NCI-H69 (cell line): ENCODE data around the gene ZYG11A.

Experiments
- DNase-seq: peaks from one replicate; lab custom pipeline; 2025; lab: John Stamatoyannopoulos, UW

ZYG11A gene

DNA sequence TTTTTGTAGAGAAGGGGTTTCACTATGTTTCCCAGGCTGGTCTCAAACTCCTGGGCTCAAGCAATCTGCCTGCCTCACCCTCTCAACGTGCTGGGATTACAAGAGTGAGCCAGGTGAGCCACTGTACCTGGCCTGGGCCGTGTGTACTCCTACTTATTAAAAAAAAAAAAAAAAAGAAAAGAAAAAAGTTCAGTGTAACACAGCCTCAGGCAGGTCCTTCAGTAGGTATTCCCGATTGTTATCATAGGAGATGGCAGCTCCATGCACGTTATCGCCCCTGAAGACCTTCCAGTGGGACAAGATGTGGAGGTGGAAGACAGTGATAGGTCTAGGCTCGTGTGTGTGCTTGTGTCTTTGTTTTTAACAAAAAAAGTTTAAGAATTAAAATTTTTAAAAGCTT is 75.6 kb downstream of the ZYG11A start:
- no peak for DNase-seq

DNA sequence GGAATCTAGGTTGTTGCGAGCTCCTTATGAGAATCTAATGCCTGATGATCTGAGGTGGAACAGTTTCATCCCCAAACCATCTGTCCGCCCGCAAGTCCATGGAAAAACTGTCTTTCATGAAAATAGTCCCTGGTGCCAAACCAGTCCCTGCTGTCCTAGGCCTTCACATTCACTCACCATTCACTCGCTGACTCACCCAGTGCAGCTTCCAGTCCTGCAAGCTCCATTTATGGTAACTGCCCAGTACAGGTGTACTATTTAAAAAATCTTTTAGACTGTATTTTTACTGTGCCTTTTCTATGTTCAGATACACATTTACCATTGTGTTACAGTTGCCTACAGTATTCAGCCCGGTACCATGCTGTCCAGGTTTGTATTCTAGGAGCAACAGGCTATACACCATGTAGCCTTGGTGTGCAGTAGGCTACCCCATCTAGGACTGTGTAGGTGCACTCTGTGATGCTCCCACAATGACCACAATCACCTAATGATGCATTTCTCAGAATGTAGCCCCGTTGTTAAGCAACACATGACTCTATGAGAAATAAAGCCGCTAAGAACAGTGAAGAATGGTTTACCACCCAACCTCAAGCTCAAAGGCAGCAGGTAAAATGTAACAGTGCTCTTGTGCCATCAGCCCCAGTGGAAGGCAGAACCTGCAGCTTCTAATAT is 76.6 kb downstream of the ZYG11A start:
- DNase-seq: no peak

DNA sequence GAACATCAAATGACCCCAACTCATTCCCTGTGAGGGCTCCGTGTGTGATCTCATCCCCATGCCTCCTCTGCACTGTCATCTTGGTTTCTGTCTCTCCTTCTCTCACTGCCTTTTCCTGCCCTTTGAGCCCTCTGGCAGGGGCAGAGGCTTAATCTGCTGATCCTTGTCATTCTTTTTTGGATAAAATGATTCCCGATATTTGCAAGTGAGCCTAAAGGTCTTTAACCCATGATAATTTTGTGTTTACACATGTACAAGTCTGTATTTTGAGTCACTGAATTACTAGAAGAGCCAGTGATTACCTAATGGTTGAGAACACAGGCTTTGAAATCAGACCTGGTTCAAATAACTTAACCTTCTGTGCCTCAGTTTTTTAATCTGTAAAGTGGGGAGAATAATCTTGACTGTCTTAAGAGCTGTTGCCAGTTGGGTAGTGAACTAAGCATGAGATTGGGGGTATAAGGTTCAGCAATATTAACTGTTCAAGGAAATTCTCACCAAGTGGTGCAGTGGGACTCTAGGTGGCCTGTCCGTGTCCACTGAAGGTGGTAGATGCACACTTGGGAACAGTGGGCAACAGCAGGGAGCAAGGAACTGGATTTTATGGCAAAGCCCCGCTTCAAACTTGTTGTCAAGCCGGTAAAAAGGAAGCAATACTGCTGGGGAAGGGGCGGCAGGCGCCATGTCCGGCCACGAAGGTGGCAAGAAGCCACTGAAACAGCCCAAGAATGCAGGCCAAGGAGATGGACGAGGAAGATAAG is 77.3 kb downstream of the ZYG11A start:
- DNase-seq: no peak

DNA sequence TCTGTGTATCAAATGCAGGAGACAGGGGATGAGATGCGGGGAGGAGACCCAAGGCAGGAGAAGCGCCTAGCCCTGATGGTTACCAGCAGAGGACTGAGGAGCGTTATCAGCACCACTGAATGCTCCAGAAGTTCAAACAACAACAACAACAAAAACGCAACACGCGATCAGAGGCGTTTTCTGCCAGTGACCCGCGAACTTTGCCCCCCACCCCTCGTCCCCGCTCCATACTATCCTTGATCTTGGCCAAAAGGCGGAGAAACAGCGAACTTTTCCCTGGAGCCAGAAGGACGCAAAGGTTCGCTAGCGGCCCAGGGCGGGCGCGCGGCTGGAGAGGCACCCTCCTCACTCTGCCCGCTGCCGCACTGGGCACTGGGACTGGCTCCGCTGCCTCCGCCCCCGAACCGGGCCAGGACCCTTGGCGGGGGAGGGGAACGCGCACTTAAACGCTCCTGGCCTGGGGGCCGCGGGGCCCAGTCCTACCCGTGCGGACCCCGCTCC is 78.3 kb downstream of the ZYG11A start:
- DNase-seq: peak; percentile 35

- peak; percentile 13 for DNase-seq
These were observed 83.0 kb downstream of the ZYG11A start for GRCh38 chr1:52925571-52926005.

DNA sequence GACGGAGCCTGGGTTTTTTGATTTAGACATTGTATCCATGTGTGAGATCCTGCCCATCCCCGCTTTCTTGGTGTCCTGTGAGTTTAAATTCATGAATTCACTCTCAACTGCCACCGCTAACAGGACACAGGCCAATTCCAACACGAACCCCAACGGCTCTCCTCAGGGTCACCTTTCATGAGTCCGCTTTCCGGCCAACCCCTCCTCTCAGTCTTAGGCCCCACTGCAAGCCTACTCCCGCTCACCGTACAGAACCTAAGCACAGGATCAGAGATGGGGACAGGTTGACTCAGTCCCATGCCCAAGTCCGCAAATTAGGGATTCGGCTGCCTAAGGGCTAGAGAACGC is 84.3 kb downstream of the ZYG11A start:
- no peak for DNase-seq

DNA sequence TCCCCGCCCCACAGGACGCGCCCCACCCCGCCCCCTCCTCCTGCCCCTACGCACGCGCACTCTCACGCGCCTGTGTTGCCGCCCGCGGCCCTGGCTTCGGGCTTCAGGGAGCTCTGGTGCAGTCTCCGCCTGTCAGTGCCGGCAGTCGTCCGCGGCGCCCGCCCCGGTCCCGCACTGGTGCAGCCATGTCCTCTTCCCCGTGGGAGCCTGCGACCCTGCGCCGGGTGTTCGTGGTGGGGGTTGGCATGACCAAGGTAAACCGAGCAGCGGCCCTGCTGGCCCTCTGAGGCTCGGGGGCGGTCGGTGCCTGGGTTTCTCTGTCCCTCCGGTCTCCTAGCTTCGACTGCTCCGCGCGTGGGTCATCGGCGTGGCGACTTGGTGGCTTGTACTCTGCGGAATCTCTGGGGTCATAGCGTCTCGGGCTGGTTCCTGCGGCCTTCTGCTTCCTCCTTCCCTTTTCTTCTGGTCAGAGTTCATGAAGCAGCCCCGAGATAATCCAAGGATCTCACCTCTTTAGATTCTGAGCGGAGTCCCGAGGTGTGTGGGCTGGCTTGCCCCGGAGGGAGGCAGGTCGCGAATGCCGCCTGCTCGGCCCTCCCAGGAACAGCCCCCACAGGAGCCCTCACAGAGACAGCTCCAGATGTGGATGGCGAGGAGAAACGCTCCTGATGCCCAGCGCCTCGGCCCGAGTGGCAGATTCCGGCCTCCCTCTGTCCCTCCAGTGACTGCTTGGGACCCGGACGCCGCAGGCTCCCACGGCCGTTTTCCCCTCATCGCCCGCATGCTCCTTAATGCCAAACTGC is 84.9 kb downstream of the ZYG11A start, which contains the start of gene SCP2:
Gene SCP2, plus strand, starts transcription at position 65 of the 803 bp plus-strand sequence. Its CDS starts 121 bp downstream, at position 186.
- DNase-seq: peak; percentile 83

- no peak for DNase-seq
These were observed 85.5 kb downstream of the ZYG11A start for GRCh38 chr1:52928015-52928404.

DNA sequence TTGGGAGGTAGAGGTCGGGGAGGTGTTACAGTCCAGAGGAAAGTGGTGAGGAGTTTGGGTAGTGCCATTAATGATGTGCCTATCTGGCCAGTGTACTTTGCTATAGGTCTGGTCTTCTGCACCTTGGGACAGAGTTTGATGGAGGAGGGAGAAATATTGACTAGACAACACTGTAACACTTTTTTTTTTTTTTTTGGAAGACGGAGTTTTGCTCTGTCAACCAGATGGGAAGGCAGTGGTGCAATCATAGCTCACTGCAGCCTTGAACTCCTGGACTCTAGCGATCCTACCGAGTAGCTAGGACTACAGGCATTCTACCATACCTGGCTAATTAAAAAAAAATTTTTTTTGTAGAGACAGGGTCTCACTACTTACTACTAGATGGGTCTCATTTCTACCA is 86.5 kb downstream of the ZYG11A start:
- no peak for DNase-seq

GRCh38 chr1:52937433-52938182 is 95.0 kb downstream of the ZYG11A start:
- DNase-seq: no peak

DNA sequence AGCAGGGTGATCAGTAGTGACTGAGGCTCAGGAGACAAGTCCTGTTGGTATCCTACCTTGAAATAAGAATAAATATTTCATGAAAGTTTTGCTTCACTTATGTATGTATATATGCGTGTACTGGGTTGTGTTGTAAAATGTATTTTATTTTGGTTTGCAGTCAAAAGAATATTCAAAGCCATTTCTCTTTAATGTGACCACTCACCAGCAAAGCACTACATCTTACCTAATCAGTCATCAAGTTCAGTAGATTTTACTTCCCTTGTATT is 95.6 kb downstream of the ZYG11A start:
- no peak for DNase-seq

GRCh38 chr1:52943876-52944416 is 101.4 kb downstream of the ZYG11A start:
- DNase-seq: no peak

GRCh38 chr1:52944566-52944965 is 102.0 kb downstream of the ZYG11A start:
- no peak for DNase-seq
